ENCODE results near the gene BMAL2. TPM values are rescaled to one million over a fixed set of nuclear protein-coding genes. Genes with fewer than 3 reads are reported as not detected.
A peak's percentile ranks its signal among the peaks of the same experiment; 100 is the strongest.

BMAL2 gene
- total RNA-seq (13.3 TPM), polyA plus RNA-seq (7.6 TPM)
- long read RNA-seq, donor 1, result 0 reads
- long read RNA-seq, donor 2, result 0 reads
- long read RNA-seq, donor 3, partial matches to known transcripts, result 0 of 2 reads
- long read RNA-seq, donor 3, other reads (novel, unspliced or antisense), result 0 of 2 reads
- long read RNA-seq, donor 4, partial matches to known transcripts, result 0 of 1 reads
- long read RNA-seq, donor 4, other reads (novel, unspliced or antisense), result 0 of 1 reads
- long read RNA-seq, donor 5, partial matches to known transcripts, result 0 of 1 reads
- long read RNA-seq, donor 5, other reads (novel, unspliced or antisense), result 0 of 1 reads
- long read RNA-seq, donor 6, result 0 reads
- long read RNA-seq, donor 7, result 0 reads
- long read RNA-seq, donor 8, partial matches to known transcripts, result 0 of 1 reads
- long read RNA-seq, donor 8, other reads (novel, unspliced or antisense), result 0 of 1 reads
- long read RNA-seq, donor 9, partial matches to known transcripts, result 0 of 2 reads
- long read RNA-seq, donor 9, other reads (novel, unspliced or antisense), result 0 of 2 reads
- long read RNA-seq, donor 10, result 0 reads

- Histone ChIP-seq H3K27ac (ENCODE audit: low read depth in 1 of 2, low read length in 1 of 2) (peak within 1 kb of the TSS; percentile 55 to 69), H3K9me3 (ENCODE audit: control insufficient read depth in 2 of 2, insufficient read depth in 1 of 2, low read length in 1 of 2) (no peaks in the 10 kb centered on the region), H3K36me3 (ENCODE audit: control insufficient read depth in 2 of 2, insufficient read depth in 2 of 2, low read length in 1 of 2) (no peaks in the 10 kb centered on the region), H3K27me3 (ENCODE audit: control insufficient read depth in 2 of 2, insufficient read depth in 1 of 2, low read length in 1 of 2) (peaks cover 7 to 20% of the 10 kb centered on the region in 2 donors), H3K4me1 (ENCODE audit: control insufficient read depth in 2 of 2, insufficient read depth in 2 of 2, low read length in 2 of 2) (peaks cover 3 to 8% of the 10 kb centered on the region in 2 donors), H3K4me3 (ENCODE audit: low read length in 2 of 2) (peak within 1 kb of the TSS; percentile 50 to 65)
- WGBS, result under 1% methylated on average over 95 of the region's 96 CpGs
- peak in 4 of 9 donors; percentile 23 to 54 (median 36) for DNase-seq (ENCODE audit: low read depth in 6 of 9, low spot score in 9 of 9)
Measured at GRCh38 chr12:27332714-27333402, at the start of gene BMAL2. BMAL2 (plus strand) TSS chr12:27332836; CDS start chr12:27333073, 237 bp downstream.

GRCh38 chr12:27284021-27284420 lies 48.6 kb upstream of the BMAL2 start:
- Histone ChIP-seq H3K36me3 (ENCODE audit: control insufficient read depth in 2 of 2, insufficient read depth in 2 of 2, low read length in 1 of 2) (peaks cover 0 to 5% of the 10 kb centered on the region in 2 donors), H3K27ac (ENCODE audit: low read depth in 1 of 2, low read length in 1 of 2) (no peak overlapping the region), H3K9me3 (ENCODE audit: control insufficient read depth in 2 of 2, insufficient read depth in 1 of 2, low read length in 1 of 2) (no peaks in the 10 kb centered on the region), H3K27me3 (ENCODE audit: control insufficient read depth in 2 of 2, insufficient read depth in 1 of 2, low read length in 1 of 2) (no peaks in the 10 kb centered on the region), H3K4me1 (ENCODE audit: control insufficient read depth in 2 of 2, insufficient read depth in 2 of 2, low read length in 2 of 2) (peaks cover 0 to 4% of the 10 kb centered on the region in 2 donors), H3K4me3 (ENCODE audit: low read length in 2 of 2) (no peak overlapping the region)
- 98% methylated on average over 3 of the region's 3 CpGs for WGBS
- no peak for DNase-seq (ENCODE audit: low read depth in 6 of 9, low spot score in 9 of 9)

- 95% methylated on average over 2 of the region's 2 CpGs for WGBS
- DNase-seq (ENCODE audit: low read depth in 6 of 9, low spot score in 9 of 9), result no peak
- Histone ChIP-seq H3K27me3 (ENCODE audit: control insufficient read depth in 2 of 2, insufficient read depth in 1 of 2, low read length in 1 of 2) (no peaks in the 10 kb centered on the region), H3K27ac (ENCODE audit: low read depth in 1 of 2, low read length in 1 of 2) (no peak overlapping the region), H3K4me1 (ENCODE audit: control insufficient read depth in 2 of 2, insufficient read depth in 2 of 2, low read length in 2 of 2) (peaks cover 0 to 4% of the 10 kb centered on the region in 2 donors), H3K36me3 (ENCODE audit: control insufficient read depth in 2 of 2, insufficient read depth in 2 of 2, low read length in 1 of 2) (peaks cover 0 to 5% of the 10 kb centered on the region in 2 donors), H3K9me3 (ENCODE audit: control insufficient read depth in 2 of 2, insufficient read depth in 1 of 2, low read length in 1 of 2) (no peaks in the 10 kb centered on the region), H3K4me3 (ENCODE audit: low read length in 2 of 2) (no peak overlapping the region)
Measured at GRCh38 chr12:27284751-27285150, 47.9 kb upstream of the BMAL2 start.

- H3K4me1 ChIP-seq (ENCODE audit: control insufficient read depth in 2 of 2, insufficient read depth in 2 of 2, low read length in 2 of 2), result peaks cover 0 to 2% of the 10 kb centered on the region in 2 donors
- 99% methylated on average over 1 of the region's 1 CpG for WGBS
Measured at GRCh38 chr12:27285403-27285802, 47.2 kb upstream of the BMAL2 start.

DNA sequence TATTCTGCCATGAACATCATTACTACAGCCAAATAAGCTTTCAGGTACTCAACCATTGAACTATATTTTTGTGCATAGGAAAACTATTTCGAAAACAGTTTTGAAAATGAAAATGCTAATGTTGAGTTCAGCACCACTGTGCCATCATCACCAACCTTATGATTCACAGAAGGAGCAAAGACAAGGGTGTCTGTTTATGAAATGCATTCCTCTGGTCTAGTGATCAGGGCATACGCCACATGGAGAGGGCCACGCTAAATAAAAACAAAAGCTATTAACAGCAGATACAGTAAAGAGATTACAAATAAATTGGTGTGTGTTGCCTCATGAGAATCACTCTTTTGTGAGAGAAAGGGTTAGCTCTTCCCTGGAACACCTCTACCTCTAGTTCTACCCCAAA lies 43.2 kb upstream of the BMAL2 start:
- no peaks in the 10 kb centered on the region for H3K27me3 ChIP-seq (ENCODE audit: control insufficient read depth in 2 of 2, insufficient read depth in 1 of 2, low read length in 1 of 2)
- no peak overlapping the region for H3K4me3 ChIP-seq (ENCODE audit: low read length in 2 of 2)
- H3K9me3 ChIP-seq (ENCODE audit: control insufficient read depth in 2 of 2, insufficient read depth in 1 of 2, low read length in 1 of 2), result no peaks in the 10 kb centered on the region
- DNase-seq (ENCODE audit: low read depth in 6 of 9, low spot score in 9 of 9), result no peak
- 97% methylated on average over 3 of the region's 3 CpGs for WGBS
- H3K27ac ChIP-seq (ENCODE audit: low read depth in 1 of 2, low read length in 1 of 2), result no peak overlapping the region
- H3K4me1 ChIP-seq (ENCODE audit: control insufficient read depth in 2 of 2, insufficient read depth in 2 of 2, low read length in 2 of 2), result no peaks in the 10 kb centered on the region
- no peaks in the 10 kb centered on the region for H3K36me3 ChIP-seq (ENCODE audit: control insufficient read depth in 2 of 2, insufficient read depth in 2 of 2, low read length in 1 of 2)

More at GRCh38 chr12:27285403-27285802, 47.2 kb upstream of the BMAL2 start:
- DNase-seq (ENCODE audit: low read depth in 6 of 9, low spot score in 9 of 9), result no peak
- Histone ChIP-seq H3K9me3 (ENCODE audit: control insufficient read depth in 2 of 2, insufficient read depth in 1 of 2, low read length in 1 of 2) (no peaks in the 10 kb centered on the region), H3K4me3 (ENCODE audit: low read length in 2 of 2) (no peak overlapping the region), H3K36me3 (ENCODE audit: control insufficient read depth in 2 of 2, insufficient read depth in 2 of 2, low read length in 1 of 2) (peaks cover 0 to 4% of the 10 kb centered on the region in 2 donors), H3K27ac (ENCODE audit: low read depth in 1 of 2, low read length in 1 of 2) (no peak overlapping the region), H3K27me3 (ENCODE audit: control insufficient read depth in 2 of 2, insufficient read depth in 1 of 2, low read length in 1 of 2) (no peaks in the 10 kb centered on the region)

- 96% methylated on average over 4 of the region's 4 CpGs for WGBS
- no peaks in the 10 kb centered on the region for H3K9me3 ChIP-seq (ENCODE audit: control insufficient read depth in 2 of 2, insufficient read depth in 1 of 2, low read length in 1 of 2)
- no peaks in the 10 kb centered on the region for H3K4me1 ChIP-seq (ENCODE audit: control insufficient read depth in 2 of 2, insufficient read depth in 2 of 2, low read length in 2 of 2)
- H3K27me3 ChIP-seq (ENCODE audit: control insufficient read depth in 2 of 2, insufficient read depth in 1 of 2, low read length in 1 of 2), result no peaks in the 10 kb centered on the region
- H3K4me3 ChIP-seq (ENCODE audit: low read length in 2 of 2), result no peak overlapping the region
- DNase-seq (ENCODE audit: low read depth in 6 of 9, low spot score in 9 of 9), result no peak
- no peak overlapping the region for H3K27ac ChIP-seq (ENCODE audit: low read depth in 1 of 2, low read length in 1 of 2)
- H3K36me3 ChIP-seq (ENCODE audit: control insufficient read depth in 2 of 2, insufficient read depth in 2 of 2, low read length in 1 of 2), result no peaks in the 10 kb centered on the region
Measured at GRCh38 chr12:27290501-27291168, 42.0 kb upstream of the BMAL2 start.

DNA sequence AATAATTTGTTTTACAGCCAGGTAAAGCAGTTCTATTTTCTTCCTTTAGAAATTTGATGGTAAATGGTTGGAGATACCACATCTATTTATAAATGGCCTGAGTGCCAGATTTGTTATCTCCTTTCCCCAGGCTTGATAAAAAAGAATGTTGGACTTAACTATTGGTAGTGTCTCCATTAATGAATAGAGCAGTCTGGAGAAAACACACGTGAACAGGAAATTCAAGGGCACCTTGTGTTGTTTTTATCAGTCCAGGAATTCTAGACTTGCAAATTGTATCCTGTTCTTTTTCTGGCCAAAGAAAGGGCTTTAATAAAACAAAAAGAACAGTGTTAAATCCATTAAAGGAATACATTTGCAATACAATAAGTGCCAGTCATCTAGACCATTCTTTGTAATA lies 40.8 kb upstream of the BMAL2 start:
- WGBS, result 68% methylated on average over 1 of the region's 1 CpG
- DNase-seq (ENCODE audit: low read depth in 6 of 9, low spot score in 9 of 9), result no peak
- Histone ChIP-seq H3K9me3 (ENCODE audit: control insufficient read depth in 2 of 2, insufficient read depth in 1 of 2, low read length in 1 of 2) (no peaks in the 10 kb centered on the region), H3K4me3 (ENCODE audit: low read length in 2 of 2) (no peak overlapping the region), H3K4me1 (ENCODE audit: control insufficient read depth in 2 of 2, insufficient read depth in 2 of 2, low read length in 2 of 2) (no peaks in the 10 kb centered on the region), H3K27ac (ENCODE audit: low read depth in 1 of 2, low read length in 1 of 2) (no peak overlapping the region), H3K27me3 (ENCODE audit: control insufficient read depth in 2 of 2, insufficient read depth in 1 of 2, low read length in 1 of 2) (no peaks in the 10 kb centered on the region), H3K36me3 (ENCODE audit: control insufficient read depth in 2 of 2, insufficient read depth in 2 of 2, low read length in 1 of 2) (no peaks in the 10 kb centered on the region)

GRCh38 chr12:27292718-27293117 lies 39.9 kb upstream of the BMAL2 start:
- H3K4me3 ChIP-seq (ENCODE audit: low read length in 2 of 2), result no peak overlapping the region
- no peaks in the 10 kb centered on the region for H3K27me3 ChIP-seq (ENCODE audit: control insufficient read depth in 2 of 2, insufficient read depth in 1 of 2, low read length in 1 of 2)
- H3K36me3 ChIP-seq (ENCODE audit: control insufficient read depth in 2 of 2, insufficient read depth in 2 of 2, low read length in 1 of 2), result no peaks in the 10 kb centered on the region
- no peaks in the 10 kb centered on the region for H3K4me1 ChIP-seq (ENCODE audit: control insufficient read depth in 2 of 2, insufficient read depth in 2 of 2, low read length in 2 of 2)
- H3K9me3 ChIP-seq (ENCODE audit: control insufficient read depth in 2 of 2, insufficient read depth in 1 of 2, low read length in 1 of 2), result no peaks in the 10 kb centered on the region
- no peak overlapping the region for H3K27ac ChIP-seq (ENCODE audit: low read depth in 1 of 2, low read length in 1 of 2)
- DNase-seq (ENCODE audit: low read depth in 6 of 9, low spot score in 9 of 9), result no peak
- 97% methylated on average over 2 of the region's 2 CpGs for WGBS
